ENCODE measurements around the gene COL15A1.

DNA sequence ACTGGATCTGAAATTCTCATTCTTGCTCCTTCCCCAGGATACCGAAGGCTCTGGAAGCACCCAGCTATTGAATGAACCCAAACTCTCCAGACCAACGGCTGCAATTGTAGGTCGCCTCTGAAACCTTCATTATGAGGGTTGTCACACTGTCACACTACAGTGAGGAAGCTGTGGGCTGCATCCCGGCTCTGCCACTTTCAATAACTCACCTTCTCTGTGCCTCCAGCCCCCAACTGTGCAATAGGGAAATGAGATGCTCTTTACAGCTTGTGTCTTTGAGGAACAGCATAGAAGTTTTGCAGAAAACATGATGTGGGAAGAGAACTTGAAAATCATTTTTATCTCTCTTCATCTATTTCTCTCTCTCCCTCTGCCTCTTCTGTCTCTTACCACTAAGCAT is 91.6 kb downstream of the COL15A1 start:
- TF ChIP-seq, protein P1, sequence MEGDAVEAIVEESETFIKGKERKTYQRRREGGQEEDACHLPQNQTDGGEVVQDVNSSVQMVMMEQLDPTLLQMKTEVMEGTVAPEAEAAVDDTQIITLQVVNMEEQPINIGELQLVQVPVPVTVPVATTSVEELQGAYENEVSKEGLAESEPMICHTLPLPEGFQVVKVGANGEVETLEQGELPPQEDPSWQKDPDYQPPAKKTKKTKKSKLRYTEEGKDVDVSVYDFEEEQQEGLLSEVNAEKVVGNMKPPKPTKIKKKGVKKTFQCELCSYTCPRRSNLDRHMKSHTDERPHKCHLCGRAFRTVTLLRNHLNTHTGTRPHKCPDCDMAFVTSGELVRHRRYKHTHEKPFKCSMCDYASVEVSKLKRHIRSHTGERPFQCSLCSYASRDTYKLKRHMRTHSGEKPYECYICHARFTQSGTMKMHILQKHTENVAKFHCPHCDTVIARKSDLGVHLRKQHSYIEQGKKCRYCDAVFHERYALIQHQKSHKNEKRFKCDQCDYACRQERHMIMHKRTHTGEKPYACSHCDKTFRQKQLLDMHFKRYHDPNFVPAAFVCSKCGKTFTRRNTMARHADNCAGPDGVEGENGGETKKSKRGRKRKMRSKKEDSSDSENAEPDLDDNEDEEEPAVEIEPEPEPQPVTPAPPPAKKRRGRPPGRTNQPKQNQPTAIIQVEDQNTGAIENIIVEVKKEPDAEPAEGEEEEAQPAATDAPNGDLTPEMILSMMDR (IDR thresholded peaks at IDR 0.05) = no peak
- no peak for TF ChIP-seq EZH2 (IDR thresholded peaks at IDR 0.05; ENCODE audit: borderline replicate concordance, insufficient read depth, low read depth, low read length, poor library complexity, severe bottlenecking)
